NCI-H2227 (cell line): ENCODE results near the gene WNT11.

Experiments
- DNase-seq: peaks from one replicate; lab custom pipeline; 2025; ENCODE audit not compliant: unreplicated experiment; lab: John Stamatoyannopoulos, UW

Gene WNT11

GRCh38 chr11:76206327-76207081 lies at the start of gene WNT11:
Gene WNT11, minus strand, starts transcription at chr11:76206502. Its CDS starts 95 bp downstream, at chr11:76206407.
- peak; percentile 76 for DNase-seq

GRCh38 chr11:76253416-76253815 lies 47.1 kb upstream of the WNT11 start:
- no peak for DNase-seq

- DNase-seq: no peak
Measured at GRCh38 chr11:76252631-76253070, 46.3 kb upstream of the WNT11 start.

GRCh38 chr11:76251576-76251975 lies 45.3 kb upstream of the WNT11 start:
- no peak for DNase-seq

GRCh38 chr11:76251226-76251575 lies 44.9 kb upstream of the WNT11 start:
- no peak for DNase-seq

GRCh38 chr11:76250520-76251225 lies 44.4 kb upstream of the WNT11 start:
- no peak for DNase-seq

GRCh38 chr11:76249195-76249741 lies 43.0 kb upstream of the WNT11 start:
- DNase-seq: no peak

GRCh38 chr11:76248210-76248609 lies 41.9 kb upstream of the WNT11 start:
- no peak for DNase-seq

GRCh38 chr11:76247091-76247490 lies 40.8 kb upstream of the WNT11 start:
- no peak for DNase-seq

GRCh38 chr11:76246271-76246933 lies 40.1 kb upstream of the WNT11 start:
- DNase-seq: no peak

GRCh38 chr11:76245720-76246119 lies 39.4 kb upstream of the WNT11 start:
- DNase-seq: no peak

- no peak for DNase-seq
Measured at GRCh38 chr11:76244316-76244851, 38.1 kb upstream of the WNT11 start.

- no peak for DNase-seq
Measured at GRCh38 chr11:76243957-76244285, 37.6 kb upstream of the WNT11 start.

GRCh38 chr11:76243193-76243956 lies 37.1 kb upstream of the WNT11 start:
- peak; percentile 17 for DNase-seq

- DNase-seq: no peak
Measured at GRCh38 chr11:76242004-76242779, 35.9 kb upstream of the WNT11 start.

- no peak for DNase-seq
Measured at GRCh38 chr11:76241243-76242000, 35.1 kb upstream of the WNT11 start.

GRCh38 chr11:76240666-76241065 lies 34.4 kb upstream of the WNT11 start:
- no peak for DNase-seq

GRCh38 chr11:76240161-76240540 lies 33.8 kb upstream of the WNT11 start:
- DNase-seq: no peak

- DNase-seq: no peak
Measured at GRCh38 chr11:76239483-76240160, 33.3 kb upstream of the WNT11 start.
